ENCODE measurements around the gene ZNF274. TPM values are rescaled to one million over a fixed set of nuclear protein-coding genes. Genes with fewer than 3 reads are reported as not detected.
A peak's percentile ranks its signal among the peaks of the same experiment; 100 is the strongest.
"Not testable (repeated sequence)": the region's sequence is repeated elsewhere in the genome, so short reads cannot be mapped to it uniquely, and the experiment has no call there.

ZNF274 gene
- total RNA-seq, result 10 to 100 TPM; 18.5 to 29.1 TPM

- Mint-ChIP-seq H3K27me3 (no peaks in the 10 kb centered on the region), H3K9me3 (peaks cover 17% of the 10 kb centered on the region), H3K27ac (peak within 1 kb of the TSS; percentile 99), H3K36me3 (ENCODE audit: low read depth) (peaks cover 72% of the 10 kb centered on the region), H3K4me1 (peaks cover 12% of the 10 kb centered on the region), H3K4me3 (peak within 1 kb of the TSS; percentile 94)
- peak; percentile 90 for ATAC-seq (replicated peaks)
These were observed at the start of gene ZNF274 for GRCh38 chr19:58182989-58183816. Gene ZNF274, plus strand, starts transcription at chr19:58183061. Its CDS starts 905 bp downstream, at chr19:58183966.

DNA sequence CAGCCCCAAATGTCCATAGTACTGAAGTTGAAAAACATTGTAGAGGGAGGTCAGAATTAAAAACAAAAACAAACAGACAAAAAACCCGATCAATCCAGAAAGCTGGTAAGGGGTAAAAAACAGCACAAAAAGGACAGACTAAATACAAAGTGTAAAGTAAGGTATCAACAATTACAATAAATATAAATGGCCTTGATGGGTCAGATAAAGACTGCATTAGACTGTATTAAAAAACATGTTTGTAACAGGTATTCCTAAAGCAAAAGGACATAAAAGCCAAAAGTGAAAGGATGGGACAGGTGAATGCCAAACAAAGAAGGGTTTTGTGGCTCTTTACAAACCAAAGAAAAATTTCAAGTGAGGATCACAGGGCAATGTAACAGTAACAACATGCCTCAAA is 48.6 kb upstream of the ZNF274 start:
- no peak for ATAC-seq (replicated peaks)
- H3K27me3 Mint-ChIP-seq, result no peaks in the 10 kb centered on the region
- no peak overlapping the region for H3K4me3 Mint-ChIP-seq
- peaks cover 4% of the 10 kb centered on the region for H3K4me1 Mint-ChIP-seq
- H3K36me3 Mint-ChIP-seq (ENCODE audit: low read depth), result peaks cover 99% of the 10 kb centered on the region
- H3K27ac Mint-ChIP-seq, result no peak overlapping the region
- H3K9me3 Mint-ChIP-seq, result peaks cover 21% of the 10 kb centered on the region

DNA sequence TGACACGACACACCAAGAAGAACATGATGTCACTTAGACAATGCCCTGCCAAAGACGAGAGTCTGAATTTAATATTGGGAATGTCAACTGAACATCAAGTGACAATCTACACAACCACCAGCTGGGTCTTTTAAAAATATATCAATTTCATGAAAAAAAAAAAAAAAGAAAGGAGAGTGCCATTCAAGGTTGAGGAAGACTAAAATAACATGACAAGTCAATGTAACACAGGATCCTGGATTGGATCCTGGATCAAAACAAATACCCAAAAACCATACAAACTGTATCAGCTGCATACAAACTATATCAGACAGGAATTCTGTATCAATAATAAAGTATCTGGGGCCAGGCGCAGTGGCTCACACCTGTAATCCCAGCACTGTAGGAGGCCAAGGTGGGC is 37.0 kb upstream of the ZNF274 start:
- Mint-ChIP-seq H3K4me3 (no peak overlapping the region), H3K27me3 (no peaks in the 10 kb centered on the region), H3K4me1 (peaks cover 5% of the 10 kb centered on the region), H3K36me3 (ENCODE audit: low read depth) (peaks cover 37% of the 10 kb centered on the region), H3K9me3 (no peaks in the 10 kb centered on the region), H3K27ac (no peak overlapping the region)
- no peak for ATAC-seq (replicated peaks)

DNA sequence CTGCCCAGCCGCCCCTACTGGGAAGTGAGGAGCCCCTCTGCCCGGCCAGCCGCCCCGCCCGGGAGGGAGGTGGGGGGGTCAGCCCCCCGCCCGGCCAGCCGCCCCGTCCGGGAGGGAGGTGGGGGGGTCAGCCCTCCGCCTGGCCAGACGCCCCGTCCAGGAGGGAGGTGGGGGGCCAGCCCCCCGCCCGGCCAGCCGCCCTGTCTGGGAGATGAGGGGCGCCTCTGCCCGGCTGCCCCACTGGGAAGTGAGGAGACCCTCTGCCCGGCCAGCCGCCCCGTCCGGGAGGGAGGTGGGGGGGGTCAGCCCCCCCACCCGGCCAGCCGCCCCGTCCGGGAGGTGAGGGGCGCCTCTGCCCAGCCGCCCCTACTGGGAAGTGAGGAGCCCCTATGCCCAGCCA is 35.4 kb upstream of the ZNF274 start:
- not testable (repeated sequence) for H3K4me3 Mint-ChIP-seq; H3K27ac Mint-ChIP-seq; H3K4me1 Mint-ChIP-seq; H3K9me3 Mint-ChIP-seq; H3K27me3 Mint-ChIP-seq; ATAC-seq (replicated peaks)
- peaks cover 21% of the 10 kb centered on the region for H3K36me3 Mint-ChIP-seq (ENCODE audit: low read depth)

DNA sequence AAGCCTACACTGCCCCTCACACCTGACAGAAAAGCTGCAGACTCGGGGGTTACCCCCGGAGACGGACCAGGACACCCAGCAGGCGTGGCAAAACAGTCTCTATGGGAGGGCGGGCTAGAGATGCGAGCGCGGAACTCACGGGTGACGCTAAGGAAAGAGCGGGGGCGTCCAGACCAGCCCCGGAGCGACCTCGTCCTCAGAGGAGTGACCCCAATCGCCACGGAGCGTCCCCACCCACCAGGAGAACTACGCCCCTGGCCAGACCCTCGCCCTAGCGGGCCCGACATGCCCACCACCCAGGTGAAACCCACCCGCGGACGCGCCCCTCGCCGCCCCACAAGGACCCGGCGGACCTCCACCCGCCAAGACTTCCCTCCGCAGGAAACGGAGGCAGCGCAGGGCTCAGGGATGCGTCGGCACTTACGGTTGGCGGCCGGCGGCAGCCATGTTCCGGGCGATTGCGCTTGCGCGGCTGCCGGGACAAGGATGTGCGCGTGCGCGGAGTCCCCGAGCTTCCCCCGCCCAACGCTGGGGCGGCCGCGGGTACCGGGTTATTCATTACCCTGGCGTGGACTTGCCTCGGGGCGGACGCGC is 32.4 kb upstream of the ZNF274 start, which contains the start of gene ZNF329:
TSS of gene ZNF329 (minus strand) at position 462 of the 594 bp plus-strand sequence. CDS start 21,286 bp downstream, outside the sequence.
- peak within 1 kb of the TSS; percentile 85 for H3K4me3 Mint-ChIP-seq
- H3K4me1 Mint-ChIP-seq, result peaks cover 5% of the 10 kb centered on the region
- H3K27ac Mint-ChIP-seq, result peak within 1 kb of the TSS; percentile 58
- ATAC-seq (replicated peaks), result peak; percentile 74
- peaks cover 7% of the 10 kb centered on the region for H3K36me3 Mint-ChIP-seq (ENCODE audit: low read depth)
- no peaks in the 10 kb centered on the region for H3K9me3 Mint-ChIP-seq
- no peaks in the 10 kb centered on the region for H3K27me3 Mint-ChIP-seq

DNA sequence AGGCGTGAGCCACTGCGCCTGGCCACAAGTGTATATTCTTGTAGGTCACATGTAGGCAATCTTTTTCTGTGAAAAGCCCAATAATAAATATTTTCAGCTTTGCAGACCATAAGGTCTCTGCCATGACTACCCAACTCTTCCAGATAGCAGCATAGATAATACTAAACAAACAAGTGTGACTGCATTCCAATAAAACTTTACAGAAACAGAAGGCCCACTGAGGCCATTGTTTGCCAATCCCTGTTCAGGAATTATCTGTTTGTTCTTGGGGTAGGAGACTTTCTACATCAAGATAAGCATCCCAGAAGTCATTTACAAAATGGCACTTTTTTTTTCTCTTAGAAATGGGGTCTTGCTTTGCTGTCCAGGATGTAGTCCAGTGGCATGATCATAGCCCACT is 29.5 kb upstream of the ZNF274 start:
- ATAC-seq (replicated peaks), result no peak
- H3K27ac Mint-ChIP-seq, result no peak overlapping the region
- H3K4me1 Mint-ChIP-seq, result peaks cover 5% of the 10 kb centered on the region
- H3K27me3 Mint-ChIP-seq, result no peaks in the 10 kb centered on the region
- H3K36me3 Mint-ChIP-seq (ENCODE audit: low read depth), result no peaks in the 10 kb centered on the region
- H3K4me3 Mint-ChIP-seq, result peak overlapping the region; percentile 76
- H3K9me3 Mint-ChIP-seq, result peaks cover 3% of the 10 kb centered on the region

DNA sequence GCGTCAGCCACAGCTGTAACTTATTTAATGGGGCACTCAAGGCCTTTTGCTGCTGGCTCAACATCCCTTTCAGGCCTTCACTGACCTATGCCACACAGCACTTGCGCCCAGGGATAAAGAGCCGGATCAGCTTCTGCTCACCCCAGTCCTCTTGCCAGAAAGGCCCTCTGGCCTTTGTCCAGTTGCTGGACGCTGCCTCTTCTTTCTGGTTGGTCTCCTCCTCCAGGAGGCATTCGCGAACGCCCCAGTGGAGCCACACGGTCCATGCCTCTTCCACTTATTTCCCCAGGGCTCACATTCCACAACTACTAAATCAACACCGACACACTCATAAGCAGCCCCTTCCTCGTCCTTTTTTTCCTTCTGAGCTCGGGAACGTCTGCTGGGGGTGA is 28.6 kb upstream of the ZNF274 start:
- Mint-ChIP-seq H3K9me3 (peaks cover 3% of the 10 kb centered on the region), H3K4me3 (peak overlapping the region; percentile 76), H3K27ac (peak overlapping the region; percentile 42), H3K27me3 (no peaks in the 10 kb centered on the region), H3K36me3 (ENCODE audit: low read depth) (no peaks in the 10 kb centered on the region), H3K4me1 (peaks cover 5% of the 10 kb centered on the region)
- ATAC-seq (replicated peaks), result no peak

GRCh38 chr19:58154679-58155648 is 27.9 kb upstream of the ZNF274 start:
- H3K4me3 Mint-ChIP-seq, result peak overlapping the region; percentile 76
- H3K27ac Mint-ChIP-seq, result peak overlapping the region; percentile 42
- no peaks in the 10 kb centered on the region for H3K27me3 Mint-ChIP-seq
- no peaks in the 10 kb centered on the region for H3K36me3 Mint-ChIP-seq (ENCODE audit: low read depth)
- peak; percentile 90 for ATAC-seq (replicated peaks)
- H3K4me1 Mint-ChIP-seq, result peaks cover under 1% of the 10 kb centered on the region
- peaks cover 3% of the 10 kb centered on the region for H3K9me3 Mint-ChIP-seq

DNA sequence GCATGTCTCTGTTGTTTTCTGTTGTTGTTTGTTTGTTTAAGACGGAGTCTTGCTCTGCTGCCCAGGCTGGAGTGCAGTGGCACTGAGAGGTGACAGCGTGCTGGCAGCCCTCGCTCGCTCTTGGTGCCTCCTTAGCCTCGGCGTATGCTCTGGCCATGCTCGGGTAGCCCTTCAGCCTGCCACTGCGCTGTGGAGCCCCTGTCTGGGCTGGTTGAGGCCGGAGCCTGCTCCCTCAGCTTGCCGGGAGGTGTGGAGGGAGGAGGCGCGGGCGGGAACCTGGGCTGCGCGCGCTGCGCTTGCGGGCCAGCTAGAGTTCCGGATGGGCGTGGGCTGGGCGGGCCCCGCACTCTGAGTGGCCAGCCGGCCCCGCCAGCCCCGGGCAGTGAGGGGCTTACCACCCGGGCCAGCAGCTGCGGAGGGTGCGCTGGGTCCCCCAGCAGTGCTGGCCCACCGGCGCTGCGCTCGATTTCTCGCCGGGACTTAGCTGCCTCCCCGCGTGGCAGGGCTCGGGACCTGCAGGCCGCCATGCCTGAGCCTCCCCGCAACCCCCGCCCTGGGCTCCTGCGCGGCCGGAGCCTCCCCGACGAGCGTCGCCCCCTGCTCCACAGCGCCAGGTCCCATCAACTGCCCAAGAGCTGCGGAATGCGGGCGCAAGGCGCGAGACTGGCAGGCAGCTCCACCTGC is 25.7 kb upstream of the ZNF274 start:
- peaks cover 7% of the 10 kb centered on the region for H3K9me3 Mint-ChIP-seq
- ATAC-seq (replicated peaks), result no peak
- no peaks in the 10 kb centered on the region for H3K27me3 Mint-ChIP-seq
- H3K27ac Mint-ChIP-seq, result no peak overlapping the region
- no peaks in the 10 kb centered on the region for H3K4me1 Mint-ChIP-seq
- no peak overlapping the region for H3K4me3 Mint-ChIP-seq
- no peaks in the 10 kb centered on the region for H3K36me3 Mint-ChIP-seq (ENCODE audit: low read depth)

- H3K27ac Mint-ChIP-seq, result no peak overlapping the region
- H3K4me1 Mint-ChIP-seq, result no peaks in the 10 kb centered on the region
- no peak overlapping the region for H3K4me3 Mint-ChIP-seq
- H3K27me3 Mint-ChIP-seq, result no peaks in the 10 kb centered on the region
- H3K9me3 Mint-ChIP-seq, result peaks cover 31% of the 10 kb centered on the region
- H3K36me3 Mint-ChIP-seq (ENCODE audit: low read depth), result peaks cover 6% of the 10 kb centered on the region
- ATAC-seq (replicated peaks), result no peak
These were observed 16.6 kb upstream of the ZNF274 start for GRCh38 chr19:58166268-58166667.

DNA sequence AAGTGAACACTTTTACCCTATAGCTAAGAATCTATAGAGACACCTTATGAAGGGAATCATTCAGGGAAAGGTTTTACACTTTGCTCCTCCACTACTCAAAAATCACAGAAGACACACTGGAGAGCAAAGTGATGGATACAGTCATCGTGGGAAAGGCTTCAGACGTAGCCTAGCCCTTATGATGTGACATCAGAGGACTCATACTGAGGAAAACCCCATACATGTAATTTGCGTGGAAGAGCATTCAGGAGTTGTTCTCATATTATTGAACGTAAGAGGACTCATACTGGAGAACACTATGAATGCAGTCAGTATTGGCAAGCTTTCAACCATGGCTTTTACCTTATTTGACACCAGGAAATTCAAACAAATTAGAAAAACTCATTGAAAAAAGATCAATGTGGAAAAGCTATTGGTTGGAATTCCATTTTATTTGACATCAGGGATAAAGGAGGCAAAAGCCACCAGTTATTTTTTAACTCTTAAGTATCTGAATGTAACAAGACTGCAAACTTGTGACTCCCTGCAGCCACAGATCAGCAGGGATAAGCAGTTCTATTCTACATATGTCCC is 16.1 kb upstream of the ZNF274 start:
- no peak overlapping the region for H3K4me3 Mint-ChIP-seq
- peaks cover 29% of the 10 kb centered on the region for H3K9me3 Mint-ChIP-seq
- no peaks in the 10 kb centered on the region for H3K4me1 Mint-ChIP-seq
- no peak for ATAC-seq (replicated peaks)
- H3K27me3 Mint-ChIP-seq, result no peaks in the 10 kb centered on the region
- H3K27ac Mint-ChIP-seq, result no peak overlapping the region
- peaks cover 6% of the 10 kb centered on the region for H3K36me3 Mint-ChIP-seq (ENCODE audit: low read depth)

DNA sequence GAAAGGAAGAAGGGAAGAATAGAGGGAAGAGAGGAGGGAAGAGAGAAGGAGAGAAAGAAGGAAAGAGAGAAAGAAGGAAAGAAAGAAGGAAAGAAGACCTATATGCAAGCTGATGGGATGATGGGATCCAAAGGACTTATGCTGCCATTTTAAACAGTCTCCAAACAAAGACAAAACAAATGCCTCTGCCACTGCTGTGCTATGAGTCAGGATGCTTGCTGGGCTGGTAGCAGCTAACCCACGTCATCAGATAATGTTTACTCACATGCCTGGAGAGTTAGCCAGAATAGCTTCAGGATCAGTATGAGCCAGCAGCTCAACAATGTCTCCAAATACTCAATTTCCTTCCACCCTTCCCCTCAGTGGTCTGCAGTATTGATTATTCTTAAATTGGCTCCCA is 12.0 kb upstream of the ZNF274 start:
- no peaks in the 10 kb centered on the region for H3K36me3 Mint-ChIP-seq (ENCODE audit: low read depth)
- H3K27ac Mint-ChIP-seq, result no peak overlapping the region

GRCh38 chr19:58181902-58182576 is 822 bp upstream of the ZNF274 start:
- peak overlapping the region; percentile 94 for H3K4me3 Mint-ChIP-seq
- H3K9me3 Mint-ChIP-seq, result peaks cover 22% of the 10 kb centered on the region
- H3K27me3 Mint-ChIP-seq, result no peaks in the 10 kb centered on the region
- H3K27ac Mint-ChIP-seq, result peak overlapping the region; percentile 99
- no peak for ATAC-seq (replicated peaks)
- peaks cover 60% of the 10 kb centered on the region for H3K36me3 Mint-ChIP-seq (ENCODE audit: low read depth)
- peaks cover 12% of the 10 kb centered on the region for H3K4me1 Mint-ChIP-seq

More for the DNA sequence above, 12.0 kb upstream of the ZNF274 start:
- no peaks in the 10 kb centered on the region for H3K27me3 Mint-ChIP-seq
- H3K9me3 Mint-ChIP-seq, result peaks cover 18% of the 10 kb centered on the region
- no peak for ATAC-seq (replicated peaks)
- H3K4me1 Mint-ChIP-seq, result no peaks in the 10 kb centered on the region
- H3K4me3 Mint-ChIP-seq, result no peak overlapping the region
